ENCODE measurements around the gene CDK6. TPM values are rescaled to one million over a fixed set of nuclear protein-coding genes. Genes with fewer than 3 reads are reported as not detected.

CDK6 gene
- total RNA-seq, 4 donors from 2014 or later: 11.2 to 18.5 (median 13.2) TPM

GRCh38 chr7:92769394-92769699 lies 67.0 kb downstream of the CDK6 start:
- intact Hi-C loops (cut with DNase I): no loop called here
- Histone ChIP-seq H3K4me3 (replicated peaks in 1 of 3) (no peak overlapping the region), H3K4me1 (no peaks in the 10 kb centered on the region), H3K27me3 (no peaks in the 10 kb centered on the region), H3K27ac (no peak overlapping the region), H3K9me3 (no peaks in the 10 kb centered on the region), H3K36me3 (no peaks in the 10 kb centered on the region)
- TF ChIP-seq CTCF (IDR thresholded peaks at IDR 0.05) (no peak), POLR2A (IDR thresholded peaks at IDR 0.05) (no peak)
- DNase-seq: no peak

- no peak overlapping the region for H3K4me3 ChIP-seq (replicated peaks in 1 of 3)
- WGBS, 2 donors: 90 to 92% methylated on average over 5 of the region's 5 CpGs
- no peak overlapping the region for H3K27ac ChIP-seq
- H3K36me3 ChIP-seq: no peaks in the 10 kb centered on the region
- no peak for DNase-seq
- H3K9me3 ChIP-seq: no peaks in the 10 kb centered on the region
- intact Hi-C loops (cut with DNase I): no loop called here
- no peaks in the 10 kb centered on the region for H3K27me3 ChIP-seq
- no peaks in the 10 kb centered on the region for H3K4me1 ChIP-seq
- TF ChIP-seq POLR2A (IDR thresholded peaks at IDR 0.05) (no peak), CTCF (IDR thresholded peaks at IDR 0.05) (no peak)
Measured at GRCh38 chr7:92768501-92769393, 67.6 kb downstream of the CDK6 start.

GRCh38 chr7:92767437-92767836 lies 68.9 kb downstream of the CDK6 start:
- Histone ChIP-seq H3K4me3 (replicated peaks in 1 of 3) (no peak overlapping the region), H3K36me3 (no peaks in the 10 kb centered on the region), H3K27ac (no peak overlapping the region), H3K27me3 (no peaks in the 10 kb centered on the region), H3K9me3 (no peaks in the 10 kb centered on the region), H3K4me1 (no peaks in the 10 kb centered on the region)
- DNase-seq: no peak
- intact Hi-C loops (cut with DNase I): no loop called here
- TF ChIP-seq POLR2A (IDR thresholded peaks at IDR 0.05): no peak
- no peak for TF ChIP-seq CTCF (IDR thresholded peaks at IDR 0.05)

GRCh38 chr7:92766461-92767003 lies 69.8 kb downstream of the CDK6 start:
- DNase-seq: no peak
- Histone ChIP-seq H3K27ac (no peak overlapping the region), H3K36me3 (no peaks in the 10 kb centered on the region), H3K4me1 (no peaks in the 10 kb centered on the region), H3K4me3 (replicated peaks in 1 of 3) (no peak overlapping the region), H3K9me3 (no peaks in the 10 kb centered on the region), H3K27me3 (no peaks in the 10 kb centered on the region)
- 51 to 53% methylated on average over 3 of the region's 3 CpGs for WGBS, 2 donors
- intact Hi-C loops (cut with DNase I): no loop called here
- TF ChIP-seq POLR2A (IDR thresholded peaks at IDR 0.05) (no peak), CTCF (IDR thresholded peaks at IDR 0.05) (no peak)

- no peaks in the 10 kb centered on the region for H3K36me3 ChIP-seq
- WGBS, 2 donors: 80 to 88% methylated on average over 3 of the region's 3 CpGs
- no peaks in the 10 kb centered on the region for H3K27me3 ChIP-seq
- no peak for DNase-seq
- TF ChIP-seq CTCF (IDR thresholded peaks at IDR 0.05) (no peak), POLR2A (IDR thresholded peaks at IDR 0.05) (no peak)
- H3K9me3 ChIP-seq: no peaks in the 10 kb centered on the region
- no peak overlapping the region for H3K27ac ChIP-seq
- no peaks in the 10 kb centered on the region for H3K4me1 ChIP-seq
- H3K4me3 ChIP-seq (replicated peaks in 1 of 3): no peak overlapping the region
- intact Hi-C loops (cut with DNase I): no loop called here
Measured at GRCh38 chr7:92765725-92766124, 70.6 kb downstream of the CDK6 start.

All from thyroid gland (tissue), 4 donors.